Adrenal gland (tissue), 12 donors: ENCODE measurements around the gene DHX34. TPM values are rescaled to one million over a fixed set of nuclear protein-coding genes. Genes with fewer than 3 reads are reported as not detected.

Experiments used
- DNase-seq, 7 donors: peaks; one replicate each; pipeline ENCODE4 v3.0.0-alpha.2; 2019 to 2020
- H3K27ac ChIP-seq, 5 donors: fragments of 200-600 bp; sonication (generic) in 4 of 5; 1 replicate in 3 of 5; 2 replicates in 2 of 5; pipeline versions ENCODE4 v1.5.1 to v1.8.0; 2016 to 2020; ENCODE audit warnings: mild to moderate bottlenecking in 1 of 5
- H3K27me3 ChIP-seq: fragments of 200-600 bp; 2 replicates; pipeline ENCODE4 v1.8.0; 2021
- H3K36me3 ChIP-seq, 2 donors: fragments of 200-600 bp; replicated peaks in 1 of 2; 1 replicate in 1 of 2; 2 replicates in 1 of 2; pipeline versions ENCODE4 v1.5.1 to v1.8.0; 2018 to 2022
- H3K4me1 ChIP-seq, 2 donors: fragments of 200-600 bp; replicated peaks in 1 of 2; 1 replicate in 1 of 2; 2 replicates in 1 of 2; pipeline versions ENCODE4 v1.5.1 to v1.8.0; 2018 to 2021
- H3K4me3 ChIP-seq, 4 donors: fragments of 200-600 bp; sonication (generic) in 3 of 4; one replicate each; pipeline ENCODE4 v1.5.1; 2016 to 2018
- H3K9me3 ChIP-seq, 3 donors: fragments of 200-600 bp; sonication (generic) in 1 of 3; replicated peaks in 1 of 3; 1 replicate in 2 of 3; 2 replicates in 1 of 3; pipeline versions ENCODE4 v1.5.1 to v1.8.0; 2016 to 2021
- CTCF ChIP-seq, 6 experiments: fragments of 450-650 bp in 4 of 6; fragments of 200-600 bp in 2 of 6; sonication (generic) in 1 of 6; IDR thresholded peaks; 1 replicate in 5 of 6; 2 replicates in 1 of 6; pipeline versions ENCODE4 v1.5.1 to v1.8.0; 2016 to 2021; ENCODE audit warnings: antibody characterized with exemption in 6 of 6, mild to moderate bottlenecking in 2 of 6, moderate library complexity in 1 of 6
- POLR2A ChIP-seq, 2 donors: fragments of 450-650 bp; IDR thresholded peaks; one replicate each; pipeline ENCODE4 v1.6.1; 2017; ENCODE audit warnings: antibody characterized with exemption in 2 of 2, mild to moderate bottlenecking in 2 of 2, moderate library complexity in 1 of 2
- WGBS, 4 donors: extraction: QIAGEN DNeasy Blood & Tissue Kit in 2 of 4; methylation state at CpG; one replicate each; pipeline versions ENCODE4 v1.1.5 to v1.1.7; 2013 to 2017; 5-methylcytosine and 5-hydroxymethylcytosine counted together
- intact Hi-C, 2 donors: fragments of 100-400 bp; cut with DNase I; formaldehyde crosslinking; loops; one replicate each; pipeline versions ENCODE4 v1.14.1 to v1.15.0; 2022 to 2023
- polyA plus RNA-seq, 3 donors: library from polyadenylated mRNA; stranded (reverse); fragments of 200-250 nt in 2 of 3; fragments of 350-450 nt in 1 of 3; fragmentation: Illumina TruSeq in 1 of 3; extraction: RNeasy Lipid Tissue Mini Kit (QIAGEN cat#74804) in 1 of 3; gene quantifications; one replicate each; pipeline ENCODE4 v1.2.3, GENCODE V29; 2013 to 2014
- total RNA-seq, 9 donors: library from RNA; depleted of rRNA in 4 of 9; stranded (reverse); fragments of >200 nt in 4 of 9; fragments of 120-200 nt in 1 of 9; fragmentation: NEBNext Ultra II Directional in 1 of 9; extraction: Animal tissue kit (Norgen Biotek cat#: 25700) in 1 of 9; gene quantifications; one replicate each; pipeline versions ENCODE4 v1.1.0 to v1.2.4, GENCODE V29; 2013 to 2023
- donor health status: healthy with polysubstance abuse.
- donor health status: Bipolar disorder and iron deficiency.
- donor health status: DM: yes; HTN: yes; CAD: no.
- donor health status: DM: no; HTN: no; CAD: no.
- donor health status: DM: no; HTN: no; CAD: no.
- donor health status: DM: yes; HTN: yes; CAD: no.

Gene DHX34
- total and polyA plus RNA-seq, 12 donors = 5.0 to 49.7 (median 11.2) TPM

GRCh38 chr19:47430041-47430802, 81.1 kb downstream of the DHX34 start:
- peaks cover 49% of the 10 kb centered on the region for H3K27me3 ChIP-seq
- DNase-seq = peak; percentile 33 to 65 (median 55)
- H3K27ac ChIP-seq = no peak overlapping the region
- H3K4me3 ChIP-seq = no peak overlapping the region
- H3K9me3 ChIP-seq = no peaks in the 10 kb centered on the region
- H3K4me1 ChIP-seq = peaks cover 7 to 10% of the 10 kb centered on the region in 2 donors
- WGBS, 4 donors = 5 to 22% (median 7%) methylated on average over 21 to 69 of the region's 69 CpGs
- intact Hi-C loops = loop anchor here in 1 of 2 donors (10.0 kb wide), 1 partner anchor 155 kb away; no protein-coding TSS in a partner anchor
- H3K36me3 ChIP-seq = no peaks in the 10 kb centered on the region
- TF ChIP-seq CTCF (IDR thresholded peaks at IDR 0.05) = peak; percentile 21 to 54 (median 38)
- no peak for TF ChIP-seq POLR2A (IDR thresholded peaks at IDR 0.05)

- TF ChIP-seq POLR2A (IDR thresholded peaks at IDR 0.05) = no peak
- intact Hi-C loops = loop anchor here in 1 of 2 donors (10.0 kb wide), 1 partner anchor 153 kb away; no protein-coding TSS in a partner anchor
- DNase-seq = no peak
- Histone ChIP-seq H3K27me3 (peaks cover 45% of the 10 kb centered on the region), H3K27ac (no peak overlapping the region), H3K9me3 (no peaks in the 10 kb centered on the region), H3K4me1 (peaks cover 7 to 10% of the 10 kb centered on the region in 2 donors), H3K4me3 (no peak overlapping the region), H3K36me3 (no peaks in the 10 kb centered on the region)
- 68 to 76% (median 69%) methylated on average over 16 to 18 of the region's 18 CpGs for WGBS, 4 donors
These were observed 83.0 kb downstream of the DHX34 start for GRCh38 chr19:47432091-47432490.

Other genes with a start within 250 kb of the DHX34 start
- 10 to 100 TPM in 8 of 9 donors, 1 to 10 TPM in 1; 5.7 to 45.0 (median 23.7) TPM for gene ZC3H4, start 235.5 kb upstream of the DHX34 start, total RNA-seq
- gene ZC3H4, start 235.5 kb upstream of the DHX34 start, polyA plus RNA-seq = 10 to 100 TPM; 10.8 to 24.9 (median 19.7) TPM
- 10 to 100 TPM; 40.1 to 77.6 (median 49.8) TPM for gene SAE1, start 218.5 kb upstream of the DHX34 start, total RNA-seq
- gene SAE1, start 218.5 kb upstream of the DHX34 start, polyA plus RNA-seq = 10 to 100 TPM; 19.0 to 71.8 (median 23.6) TPM
- 10 to 100 TPM in 4 of 9 donors, 1 to 10 TPM in 4, under 1 TPM in 1; 0.94 to 17.9 (median 10.0) TPM for gene BBC3, start 118.1 kb upstream of the DHX34 start, total RNA-seq
- 1 to 10 TPM in 2 of 3 donors, under 1 TPM in 1; 0.27 to 8.4 (median 4.4) TPM for gene BBC3, start 118.1 kb upstream of the DHX34 start, polyA plus RNA-seq
- gene CCDC9, start 92.8 kb upstream of the DHX34 start, total RNA-seq = 10 to 100 TPM in 8 of 9 donors, 1 to 10 TPM in 1; 6.0 to 52.9 (median 30.5) TPM
- gene CCDC9, start 92.8 kb upstream of the DHX34 start, polyA plus RNA-seq = 10 to 100 TPM; 23.2 to 86.5 (median 31.8) TPM
- 100 to 1,000 TPM in 1 of 9 donors, 10 to 100 TPM in 7, 1 to 10 TPM in 1; 6.9 to 183 (median 61.7) TPM for gene INAFM1, start 74.4 kb upstream of the DHX34 start, total RNA-seq
- gene INAFM1, start 74.4 kb upstream of the DHX34 start, polyA plus RNA-seq = 100 to 1,000 TPM in 1 of 3 donors, 10 to 100 TPM in 1, 1 to 10 TPM in 1; 7.8 to 144 (median 62.0) TPM
- 10 to 100 TPM in 7 of 9 donors, 1 to 10 TPM in 1, under 1 TPM in 1; 0.91 to 34.8 (median 19.1) TPM for gene C5AR1, start 39.5 kb upstream of the DHX34 start, total RNA-seq
- gene C5AR1, start 39.5 kb upstream of the DHX34 start, polyA plus RNA-seq = 1 to 10 TPM; 3.2 to 7.9 (median 3.9) TPM
- gene C5AR2, start 17.1 kb upstream of the DHX34 start, total RNA-seq = 1 to 10 TPM in 7 of 9 donors, under 1 TPM in 2; 0.28 to 4.4 (median 2.6) TPM
- 1 to 10 TPM in 1 of 3 donors, under 1 TPM in 2; 0.37 to 1.1 (median 0.57) TPM for gene C5AR2, start 17.1 kb upstream of the DHX34 start, polyA plus RNA-seq
- 1 to 10 TPM; 2.4 to 9.4 (median 4.7) TPM for gene MEIS3, start 70.2 kb downstream of the DHX34 start, total RNA-seq
- 10 to 100 TPM in 1 of 3 donors, 1 to 10 TPM in 2; 2.1 to 15.5 (median 8.9) TPM for gene MEIS3, start 70.2 kb downstream of the DHX34 start, polyA plus RNA-seq
- gene SLC8A2, start 122.6 kb downstream of the DHX34 start, total RNA-seq = 1 to 10 TPM in 4 of 9 donors, under 1 TPM in 2, not detected in 3; 0.22 to 6.1 (median 2.6) TPM
- 1 to 10 TPM in 2 of 3 donors, under 1 TPM in 1; 0.74 to 3.1 (median 3.0) TPM for gene SLC8A2, start 122.6 kb downstream of the DHX34 start, polyA plus RNA-seq
- 10 to 100 TPM in 4 of 9 donors, 1 to 10 TPM in 5; 2.9 to 25.6 (median 9.7) TPM for gene KPTN, start 134.9 kb downstream of the DHX34 start, total RNA-seq
- gene KPTN, start 134.9 kb downstream of the DHX34 start, polyA plus RNA-seq = 100 to 1,000 TPM in 1 of 3 donors, 10 to 100 TPM in 1, 1 to 10 TPM in 1; 7.3 to 121 (median 37.5) TPM
- 100 to 1,000 TPM; 122 to 481 (median 265) TPM for gene NAPA, start 165.7 kb downstream of the DHX34 start, total RNA-seq
- gene NAPA, start 165.7 kb downstream of the DHX34 start, polyA plus RNA-seq = 100 to 1,000 TPM; 200 to 283 (median 244) TPM
- 10 to 100 TPM in 3 of 9 donors, 1 to 10 TPM in 4, under 1 TPM in 2; 0.18 to 14.0 (median 4.0) TPM for gene ZNF541, start 223.8 kb downstream of the DHX34 start, total RNA-seq
- 10 to 100 TPM in 2 of 3 donors, under 1 TPM in 1; 0.18 to 14.5 (median 11.6) TPM for gene ZNF541, start 223.8 kb downstream of the DHX34 start, polyA plus RNA-seq